Thymus (tissue), 11 donors: ENCODE data around the gene XXYLT1. TPM values are rescaled to one million over a fixed set of nuclear protein-coding genes. Genes with fewer than 3 reads are reported as not detected.

Experiments
- DNase-seq, 9 donors: peaks; one replicate each; pipeline ENCODE4 v3.0.0-alpha.2; 2013; ENCODE audit warnings: low spot score in 9 of 9, low read depth in 6 of 9, missing footprints in 1 of 9
- H3K27ac ChIP-seq, 2 donors: one replicate each; pipeline ENCODE4 v1.5.1; 2013; ENCODE audit warnings: control low read depth in 1 of 2, low read depth in 1 of 2, low read length in 1 of 2, mild to moderate bottlenecking in 1 of 2, moderate library complexity in 1 of 2
- H3K27me3 ChIP-seq, 2 donors: one replicate each; pipeline ENCODE4 v1.5.1; 2013; ENCODE audit warnings: low read length in 1 of 2; ENCODE audit not compliant: control insufficient read depth in 2 of 2, insufficient read depth in 1 of 2
- H3K36me3 ChIP-seq, 2 donors: one replicate each; pipeline ENCODE4 v1.5.1; 2013; ENCODE audit warnings: low read length in 1 of 2, mild to moderate bottlenecking in 1 of 2, moderate library complexity in 1 of 2; ENCODE audit not compliant: control insufficient read depth in 2 of 2, insufficient read depth in 2 of 2
- H3K4me1 ChIP-seq, 2 donors: one replicate each; pipeline ENCODE4 v1.5.1; 2013; ENCODE audit warnings: low read length in 2 of 2; ENCODE audit not compliant: control insufficient read depth in 2 of 2, insufficient read depth in 2 of 2
- H3K4me3 ChIP-seq, 2 donors: one replicate each; pipeline ENCODE4 v1.5.1; 2013; ENCODE audit warnings: low read length in 2 of 2, control low read depth in 1 of 2, mild to moderate bottlenecking in 1 of 2
- H3K9me3 ChIP-seq, 2 donors: one replicate each; pipeline ENCODE4 v1.5.1; 2013; ENCODE audit warnings: low read length in 1 of 2, mild to moderate bottlenecking in 1 of 2; ENCODE audit not compliant: control insufficient read depth in 2 of 2, insufficient read depth in 1 of 2
- WGBS: extraction: QIAGEN DNeasy Blood & Tissue Kit; methylation state at CpG from one replicate; pipeline ENCODE4 v1.1.7; 2013; 5-methylcytosine and 5-hydroxymethylcytosine counted together
- polyA plus RNA-seq: library from polyadenylated mRNA; stranded (reverse); fragments of 200-250 nt; gene quantifications from one replicate; pipeline ENCODE4 v1.2.3, GENCODE V29; 2013
- total RNA-seq: library from RNA; stranded (reverse); fragments of 120-200 nt; gene quantifications from one replicate; pipeline ENCODE4 v1.2.4, GENCODE V29; 2013
- donor health status: healthy.

The XXYLT1 gene
- total and polyA plus RNA-seq, 2 donors = 5.8 to 12.3 TPM

GRCh38 chr3:195065142-195065863, 205.7 kb downstream of the XXYLT1 start:
- 98% methylated on average over 42 of the region's 42 CpGs for WGBS
- H3K9me3 ChIP-seq = peaks cover 0 to 10% of the 10 kb centered on the region in 2 donors
- DNase-seq = no peak
- peak overlapping the region in 1 of 2 donors; percentile 11 for H3K27ac ChIP-seq
- H3K27me3 ChIP-seq = no peaks in the 10 kb centered on the region
- peaks cover 3 to 23% of the 10 kb centered on the region in 2 donors for H3K4me1 ChIP-seq
- H3K4me3 ChIP-seq = no peak overlapping the region
- peaks cover 9 to 14% of the 10 kb centered on the region in 2 donors for H3K36me3 ChIP-seq

- H3K36me3 ChIP-seq = peaks cover 8 to 12% of the 10 kb centered on the region in 2 donors
- peak overlapping the region in 1 of 2 donors; percentile 27 for H3K27ac ChIP-seq
- peaks cover 3 to 23% of the 10 kb centered on the region in 2 donors for H3K4me1 ChIP-seq
- peaks cover 0 to 10% of the 10 kb centered on the region in 2 donors for H3K9me3 ChIP-seq
- H3K27me3 ChIP-seq = no peaks in the 10 kb centered on the region
- 57% methylated on average over 8 of the region's 8 CpGs for WGBS
- DNase-seq = peak in 5 of 9 donors; percentile 47 to 80 (median 65)
- H3K4me3 ChIP-seq = no peak overlapping the region
Measured at GRCh38 chr3:195064300-195064931, 206.5 kb downstream of the XXYLT1 start.

GRCh38 chr3:195063581-195064193, 207.3 kb downstream of the XXYLT1 start:
- no peak for DNase-seq
- Histone ChIP-seq H3K27me3 (no peaks in the 10 kb centered on the region), H3K36me3 (peaks cover under 1 to 4% of the 10 kb centered on the region in 2 donors), H3K27ac (no peak overlapping the region), H3K4me1 (peaks cover 3 to 27% of the 10 kb centered on the region in 2 donors), H3K4me3 (no peak overlapping the region), H3K9me3 (peaks cover 0 to 10% of the 10 kb centered on the region in 2 donors)
- 59% methylated on average over 9 of the region's 9 CpGs for WGBS

DNA sequence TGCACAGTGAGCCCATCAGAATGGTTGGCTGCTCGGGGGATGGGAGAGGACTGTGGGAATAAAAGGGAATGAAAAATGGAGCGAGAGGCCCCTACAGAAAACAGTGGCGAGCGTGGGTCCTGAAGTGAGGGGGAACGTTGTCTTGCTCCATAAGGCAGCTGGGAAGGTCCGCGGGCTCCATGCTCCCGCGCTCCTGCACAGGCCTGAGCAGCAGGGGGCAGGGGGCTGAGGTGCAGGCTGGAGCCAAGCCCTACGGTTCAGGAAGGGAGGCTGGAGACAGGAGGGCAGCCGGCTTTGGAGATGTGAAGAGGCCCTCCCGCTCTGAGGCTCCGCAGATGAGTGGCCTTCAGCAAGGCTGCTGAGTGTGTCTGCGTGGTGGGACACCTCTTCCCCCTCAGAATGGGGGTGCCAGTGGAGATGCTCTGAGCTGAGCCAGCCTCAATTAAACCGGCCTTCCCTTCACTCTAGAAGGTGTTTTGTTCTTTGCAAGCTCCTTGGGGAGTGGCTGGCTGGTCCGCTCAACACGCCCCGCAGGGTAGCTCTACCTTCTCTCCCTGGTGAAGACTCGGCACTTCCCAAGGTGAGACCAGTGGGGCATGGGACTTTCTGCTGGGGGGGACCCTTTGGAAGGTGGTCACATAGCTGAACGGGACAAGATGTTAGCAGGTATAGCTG, 208.0 kb downstream of the XXYLT1 start:
- H3K27ac ChIP-seq = no peak overlapping the region
- 97% methylated on average over 20 of the region's 20 CpGs for WGBS
- H3K27me3 ChIP-seq = no peaks in the 10 kb centered on the region
- peaks cover 3 to 27% of the 10 kb centered on the region in 2 donors for H3K4me1 ChIP-seq
- no peak for DNase-seq
- H3K36me3 ChIP-seq = peaks cover 0 to 3% of the 10 kb centered on the region in 2 donors
- no peak overlapping the region for H3K4me3 ChIP-seq
- H3K9me3 ChIP-seq = peaks cover 0 to 10% of the 10 kb centered on the region in 2 donors

DNA sequence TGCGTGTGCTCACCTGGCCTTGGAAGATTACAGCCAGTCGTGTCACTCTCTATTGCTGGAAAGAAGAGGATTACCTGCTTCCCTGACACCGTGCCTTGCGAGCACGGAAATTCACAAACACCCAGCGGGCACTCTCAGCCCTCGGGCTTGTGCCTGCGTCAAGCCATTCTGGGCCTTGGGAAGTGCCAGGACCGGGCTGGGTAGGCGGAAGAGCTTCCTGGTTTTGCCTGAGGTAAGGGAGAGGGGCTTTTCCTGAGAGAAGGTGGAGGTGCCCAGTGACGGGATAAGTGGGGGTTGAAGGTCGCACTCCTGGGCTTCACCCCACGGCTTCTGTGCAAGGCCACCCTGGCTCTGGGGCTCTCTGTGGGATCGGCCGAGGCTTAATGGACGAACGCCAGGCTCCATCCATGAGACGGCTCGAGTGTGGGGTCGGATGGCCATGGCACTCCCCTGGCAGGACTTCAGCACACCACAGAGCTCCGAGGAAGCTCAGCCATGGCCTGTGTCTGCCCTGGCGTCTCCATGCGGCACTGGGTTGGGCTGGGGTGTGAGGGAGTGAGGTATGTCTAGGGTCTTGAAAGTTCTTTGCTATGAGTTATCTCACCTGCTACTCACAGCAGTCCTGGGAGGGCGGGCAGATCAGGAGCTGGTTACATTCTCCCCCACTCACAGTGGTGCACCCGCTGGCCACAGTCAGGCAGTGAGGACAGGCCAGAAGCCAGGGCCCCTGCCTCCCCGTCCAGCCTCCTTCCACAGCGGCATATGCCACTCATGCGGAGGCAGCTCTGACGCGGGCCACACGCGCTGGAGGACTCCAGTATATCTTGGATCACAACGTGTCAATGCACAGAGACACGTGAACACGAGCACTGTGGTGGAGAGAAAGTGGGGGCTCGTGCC, 209.0 kb downstream of the XXYLT1 start:
- H3K9me3 ChIP-seq = peaks cover 0 to 10% of the 10 kb centered on the region in 2 donors
- WGBS = 98% methylated on average over 36 of the region's 36 CpGs
- H3K4me3 ChIP-seq = no peak overlapping the region
- H3K27me3 ChIP-seq = no peaks in the 10 kb centered on the region
- H3K27ac ChIP-seq = no peak overlapping the region
- DNase-seq = no peak
- no peaks in the 10 kb centered on the region for H3K36me3 ChIP-seq
- peaks cover 3 to 27% of the 10 kb centered on the region in 2 donors for H3K4me1 ChIP-seq

GRCh38 chr3:195060531-195061291, 210.2 kb downstream of the XXYLT1 start:
- Histone ChIP-seq H3K4me3 (no peak overlapping the region), H3K4me1 (peaks cover 3 to 27% of the 10 kb centered on the region in 2 donors), H3K27ac (no peak overlapping the region), H3K9me3 (peaks cover 0 to 6% of the 10 kb centered on the region in 2 donors), H3K36me3 (no peaks in the 10 kb centered on the region), H3K27me3 (no peaks in the 10 kb centered on the region)
- DNase-seq = no peak
- 96% methylated on average over 18 of the region's 18 CpGs for WGBS

GRCh38 chr3:195060217-195060481, 210.8 kb downstream of the XXYLT1 start:
- Histone ChIP-seq H3K27me3 (no peaks in the 10 kb centered on the region), H3K27ac (no peak overlapping the region)
- 98% methylated on average over 3 of the region's 3 CpGs for WGBS

More at GRCh38 chr3:195060217-195060481, 210.8 kb downstream of the XXYLT1 start:
- Histone ChIP-seq H3K9me3 (peaks cover 0 to under 1% of the 10 kb centered on the region in 2 donors), H3K4me1 (peaks cover 3 to 24% of the 10 kb centered on the region in 2 donors), H3K4me3 (no peak overlapping the region), H3K36me3 (no peaks in the 10 kb centered on the region)
- DNase-seq = no peak
